GM18858 (cell line): ENCODE results near the gene GSG1L.
"Not testable (repeated sequence)": the region's sequence is repeated elsewhere in the genome, so short reads cannot be mapped to it uniquely, and the experiment has no call there.

Experiments used
- ATAC-seq: cut with Tn5 transposase; IDR thresholded peaks from one replicate; pipeline ENCODE4 v1.9.1; 2021; ENCODE audit not compliant: unreplicated experiment

GSG1L gene

GRCh38 chr16:27984121-27984520 lies 79.4 kb downstream of the GSG1L start:
- no peak for ATAC-seq

GRCh38 chr16:27983244-27983643 lies 80.3 kb downstream of the GSG1L start:
- ATAC-seq = no peak

GRCh38 chr16:27982184-27982583 lies 81.3 kb downstream of the GSG1L start:
- ATAC-seq = no peak

- ATAC-seq = no peak
Measured at GRCh38 chr16:27980919-27981700, 82.4 kb downstream of the GSG1L start.

GRCh38 chr16:27980076-27980775 lies 83.3 kb downstream of the GSG1L start:
- no peak for ATAC-seq

- ATAC-seq = not testable (repeated sequence)
Measured at GRCh38 chr16:27979668-27980067, 83.8 kb downstream of the GSG1L start.

GRCh38 chr16:27978876-27979275 lies 84.6 kb downstream of the GSG1L start:
- ATAC-seq = no peak

- no peak for ATAC-seq
Measured at GRCh38 chr16:27977966-27978365, 85.5 kb downstream of the GSG1L start.

- ATAC-seq = no peak
Measured at GRCh38 chr16:27976990-27977389, 86.5 kb downstream of the GSG1L start.

GRCh38 chr16:27974896-27975540 lies 88.5 kb downstream of the GSG1L start:
- ATAC-seq = no peak

- no peak for ATAC-seq
Measured at GRCh38 chr16:27973678-27974077, 89.8 kb downstream of the GSG1L start.

GRCh38 chr16:27972500-27972899 lies 91.0 kb downstream of the GSG1L start:
- ATAC-seq = no peak

GRCh38 chr16:27969574-27969973 lies 93.9 kb downstream of the GSG1L start:
- ATAC-seq = no peak

- ATAC-seq = no peak
Measured at GRCh38 chr16:27967169-27967568, 96.3 kb downstream of the GSG1L start.

GRCh38 chr16:27966756-27967155 lies 96.8 kb downstream of the GSG1L start:
- ATAC-seq = no peak

- no peak for ATAC-seq
Measured at GRCh38 chr16:27965801-27966200, 97.7 kb downstream of the GSG1L start.

GRCh38 chr16:27963471-27963965 lies 100.0 kb downstream of the GSG1L start:
- no peak for ATAC-seq

- ATAC-seq = no peak
Measured at GRCh38 chr16:27962197-27962596, 101.3 kb downstream of the GSG1L start.

GRCh38 chr16:27961296-27961620 lies 102.3 kb downstream of the GSG1L start:
- ATAC-seq = no peak

- ATAC-seq = no peak
Measured at GRCh38 chr16:27960619-27961295, 102.8 kb downstream of the GSG1L start.

GRCh38 chr16:27959914-27960313 lies 103.6 kb downstream of the GSG1L start:
- no peak for ATAC-seq
